ENCODE data around the gene PEA15.

PEA15 gene

GRCh38 chr1:160209321-160210046, 4.3 kb downstream of the PEA15 start:
- DNase-seq: no peak

GRCh38 chr1:160210561-160210960, 5.4 kb downstream of the PEA15 start:
- DNase-seq: no peak

GRCh38 chr1:160211046-160211790, 6.0 kb downstream of the PEA15 start:
- no peak for DNase-seq

GRCh38 chr1:160214481-160215140, 9.4 kb downstream of the PEA15 start:
- no peak for DNase-seq

GRCh38 chr1:160216301-160216700, 11.1 kb downstream of the PEA15 start:
- no peak for DNase-seq

- DNase-seq: no peak
Observed at GRCh38 chr1:160217481-160218051, 12.4 kb downstream of the PEA15 start.

GRCh38 chr1:160219062-160219929, 14.1 kb downstream of the PEA15 start:
- no peak for DNase-seq

GRCh38 chr1:160220301-160220700, 15.1 kb downstream of the PEA15 start:
- no peak for DNase-seq

GRCh38 chr1:160221089-160221488, 15.9 kb downstream of the PEA15 start:
- DNase-seq: no peak

GRCh38 chr1:160222546-160222945, 17.4 kb downstream of the PEA15 start:
- DNase-seq: no peak

- DNase-seq: no peak
Observed at GRCh38 chr1:160224606-160225005, 19.4 kb downstream of the PEA15 start.

GRCh38 chr1:160225345-160225744, 20.2 kb downstream of the PEA15 start:
- no peak for DNase-seq

GRCh38 chr1:160226623-160227022, 21.4 kb downstream of the PEA15 start:
- no peak for DNase-seq

- DNase-seq: no peak
Observed at GRCh38 chr1:160227034-160227433, 21.9 kb downstream of the PEA15 start.

GRCh38 chr1:160227561-160227960, 22.4 kb downstream of the PEA15 start:
- no peak for DNase-seq

- no peak for DNase-seq
Observed at GRCh38 chr1:160228431-160228830, 23.2 kb downstream of the PEA15 start.

- DNase-seq: no peak
Observed at GRCh38 chr1:160232911-160233310, 27.7 kb downstream of the PEA15 start.

GRCh38 chr1:160236806-160237205, 31.6 kb downstream of the PEA15 start:
- DNase-seq: no peak

- DNase-seq: no peak
Observed at GRCh38 chr1:160237558-160237957, 32.4 kb downstream of the PEA15 start.

GRCh38 chr1:160238408-160238807, 33.2 kb downstream of the PEA15 start:
- DNase-seq: no peak

- no peak for DNase-seq
Observed at GRCh38 chr1:160239582-160240299, 34.6 kb downstream of the PEA15 start.

- no peak for DNase-seq
Observed at GRCh38 chr1:160243767-160244166, 38.6 kb downstream of the PEA15 start.

All from NCI-H2029 treated with DMSO at 0.1 percent for 48 hours (cell line).